ENCODE measurements around the gene CDKN2B.

The CDKN2B gene

GRCh38 chr9:21993893-21994555, 15.1 kb downstream of the CDKN2B start, which contains the start of gene CDKN2A:
Gene CDKN2A (minus strand): TSS chr9:21994392.
- DNase-seq = no peak

GRCh38 chr9:21993007-21993406, 16.1 kb downstream of the CDKN2B start:
- peak; percentile 54 for DNase-seq

- DNase-seq = peak; percentile 26
Observed at GRCh38 chr9:21991072-21991959, 17.8 kb downstream of the CDKN2B start.

- no peak for DNase-seq
Observed at GRCh38 chr9:21989440-21990189, 19.5 kb downstream of the CDKN2B start.

- no peak for DNase-seq
Observed at GRCh38 chr9:21988056-21988990, 20.8 kb downstream of the CDKN2B start.

GRCh38 chr9:21985964-21986667, 23.0 kb downstream of the CDKN2B start:
- no peak for DNase-seq

- no peak for DNase-seq
Observed at GRCh38 chr9:21984101-21984500, 25.0 kb downstream of the CDKN2B start.

- peak; percentile 52 for DNase-seq
Observed at GRCh38 chr9:21983561-21983935, 25.6 kb downstream of the CDKN2B start.

GRCh38 chr9:21982861-21983560, 26.1 kb downstream of the CDKN2B start:
- no peak for DNase-seq

- DNase-seq = no peak
Observed at GRCh38 chr9:21982391-21982790, 26.7 kb downstream of the CDKN2B start.

GRCh38 chr9:21976334-21976875, 32.7 kb downstream of the CDKN2B start:
- DNase-seq = no peak

- DNase-seq = peak; percentile 99
Observed at GRCh38 chr9:21974722-21975409, 34.2 kb downstream of the CDKN2B start.

- DNase-seq = peak; percentile 92
Observed at GRCh38 chr9:21974343-21974721, 34.8 kb downstream of the CDKN2B start.

- no peak for DNase-seq
Observed at GRCh38 chr9:21972361-21972760, 36.7 kb downstream of the CDKN2B start.

GRCh38 chr9:21970800-21971640, 38.1 kb downstream of the CDKN2B start:
- no peak for DNase-seq

- no peak for DNase-seq
Observed at GRCh38 chr9:21969951-21970799, 38.9 kb downstream of the CDKN2B start.

GRCh38 chr9:21969011-21969940, 39.8 kb downstream of the CDKN2B start:
- DNase-seq = no peak

Data from NCI-H69 (cell line).